ENCODE results near the gene RAD51B.

RAD51B gene

GRCh38 chr14:68373124-68373646 lies 553.6 kb downstream of the RAD51B start:
- Histone ChIP-seq H3K36me3 (ENCODE audit: control insufficient read depth, insufficient read depth, low read length) (no peaks in the 10 kb centered on the region), H2AFZ (no peak overlapping the region), H3K9ac (no peak overlapping the region), H3K79me2 (no peaks in the 10 kb centered on the region), H3K27ac (no peak overlapping the region), H3K9me3 (ENCODE audit: control insufficient read depth, low read length) (no peaks in the 10 kb centered on the region), H3K4me3 (ENCODE audit: low read depth, low read length) (no peak overlapping the region), H3K4me1 (no peaks in the 10 kb centered on the region), H3K4me2 (ENCODE audit: low read length) (no peak overlapping the region), H3K27me3 (ENCODE audit: control insufficient read depth, insufficient read depth, low read length) (no peaks in the 10 kb centered on the region)
- TF ChIP-seq CTCF (IDR thresholded peaks at IDR 0.05): no peak

GRCh38 chr14:68373847-68374444 lies 554.4 kb downstream of the RAD51B start:
- Histone ChIP-seq H3K4me2 (ENCODE audit: low read length) (no peak overlapping the region), H3K9me3 (ENCODE audit: control insufficient read depth, low read length) (no peaks in the 10 kb centered on the region), H3K27me3 (ENCODE audit: control insufficient read depth, insufficient read depth, low read length) (no peaks in the 10 kb centered on the region), H3K4me3 (ENCODE audit: low read depth, low read length) (no peak overlapping the region), H2AFZ (no peak overlapping the region), H3K4me1 (no peaks in the 10 kb centered on the region), H3K9ac (no peak overlapping the region), H3K27ac (no peak overlapping the region), H3K79me2 (no peaks in the 10 kb centered on the region), H3K36me3 (ENCODE audit: control insufficient read depth, insufficient read depth, low read length) (no peaks in the 10 kb centered on the region)
- TF ChIP-seq CTCF (IDR thresholded peaks at IDR 0.05): no peak

- H3K79me2 ChIP-seq: no peaks in the 10 kb centered on the region
- H3K9me3 ChIP-seq (ENCODE audit: control insufficient read depth, low read length): no peaks in the 10 kb centered on the region
- H3K4me2 ChIP-seq (ENCODE audit: low read length): peak overlapping the region; percentile 12
- no peaks in the 10 kb centered on the region for H3K36me3 ChIP-seq (ENCODE audit: control insufficient read depth, insufficient read depth, low read length)
- no peak overlapping the region for H3K27ac ChIP-seq
- H3K27me3 ChIP-seq (ENCODE audit: control insufficient read depth, insufficient read depth, low read length): no peaks in the 10 kb centered on the region
- H2AFZ ChIP-seq: no peak overlapping the region
- H3K9ac ChIP-seq: no peak overlapping the region
- no peaks in the 10 kb centered on the region for H3K4me1 ChIP-seq
- TF ChIP-seq CTCF (IDR thresholded peaks at IDR 0.05): no peak
- no peak overlapping the region for H3K4me3 ChIP-seq (ENCODE audit: low read depth, low read length)
These were observed 555.1 kb downstream of the RAD51B start for GRCh38 chr14:68374682-68375081.

GRCh38 chr14:68375376-68375775 lies 555.8 kb downstream of the RAD51B start:
- no peaks in the 10 kb centered on the region for H3K4me1 ChIP-seq
- no peaks in the 10 kb centered on the region for H3K27me3 ChIP-seq (ENCODE audit: control insufficient read depth, insufficient read depth, low read length)
- no peak for TF ChIP-seq CTCF (IDR thresholded peaks at IDR 0.05)
- no peak overlapping the region for H3K27ac ChIP-seq
- no peak overlapping the region for H3K4me3 ChIP-seq (ENCODE audit: low read depth, low read length)
- H3K79me2 ChIP-seq: no peaks in the 10 kb centered on the region
- no peak overlapping the region for H3K4me2 ChIP-seq (ENCODE audit: low read length)
- no peak overlapping the region for H2AFZ ChIP-seq
- no peak overlapping the region for H3K9ac ChIP-seq
- no peaks in the 10 kb centered on the region for H3K9me3 ChIP-seq (ENCODE audit: control insufficient read depth, low read length)
- no peaks in the 10 kb centered on the region for H3K36me3 ChIP-seq (ENCODE audit: control insufficient read depth, insufficient read depth, low read length)

All from parathyroid adenoma (tissue), 2 donors.